ENCODE measurements around the gene TMEM192.

DNA sequence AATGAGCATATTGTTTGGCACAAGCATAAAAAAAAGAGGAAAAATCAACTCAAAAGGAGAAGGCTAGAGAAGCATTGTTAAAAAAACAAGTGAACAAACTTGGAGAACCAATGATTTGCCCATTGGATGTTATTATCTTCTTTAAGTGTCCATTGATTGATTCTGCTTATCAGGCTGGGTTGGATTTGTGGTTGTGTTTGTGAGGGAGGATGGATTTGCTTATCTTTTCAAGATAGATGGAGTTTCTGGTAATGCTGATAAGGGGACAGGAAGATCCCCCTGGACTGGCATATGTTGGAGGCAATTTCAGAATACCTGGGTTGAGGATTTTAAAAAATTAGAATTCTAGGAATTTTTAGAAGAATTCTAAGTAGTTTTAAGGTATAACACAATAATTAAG, 41.8 kb upstream of the TMEM192 start:
- TF ChIP-seq POLR2A (IDR thresholded peaks at IDR 0.05): no peak
- TF ChIP-seq, protein P1, sequence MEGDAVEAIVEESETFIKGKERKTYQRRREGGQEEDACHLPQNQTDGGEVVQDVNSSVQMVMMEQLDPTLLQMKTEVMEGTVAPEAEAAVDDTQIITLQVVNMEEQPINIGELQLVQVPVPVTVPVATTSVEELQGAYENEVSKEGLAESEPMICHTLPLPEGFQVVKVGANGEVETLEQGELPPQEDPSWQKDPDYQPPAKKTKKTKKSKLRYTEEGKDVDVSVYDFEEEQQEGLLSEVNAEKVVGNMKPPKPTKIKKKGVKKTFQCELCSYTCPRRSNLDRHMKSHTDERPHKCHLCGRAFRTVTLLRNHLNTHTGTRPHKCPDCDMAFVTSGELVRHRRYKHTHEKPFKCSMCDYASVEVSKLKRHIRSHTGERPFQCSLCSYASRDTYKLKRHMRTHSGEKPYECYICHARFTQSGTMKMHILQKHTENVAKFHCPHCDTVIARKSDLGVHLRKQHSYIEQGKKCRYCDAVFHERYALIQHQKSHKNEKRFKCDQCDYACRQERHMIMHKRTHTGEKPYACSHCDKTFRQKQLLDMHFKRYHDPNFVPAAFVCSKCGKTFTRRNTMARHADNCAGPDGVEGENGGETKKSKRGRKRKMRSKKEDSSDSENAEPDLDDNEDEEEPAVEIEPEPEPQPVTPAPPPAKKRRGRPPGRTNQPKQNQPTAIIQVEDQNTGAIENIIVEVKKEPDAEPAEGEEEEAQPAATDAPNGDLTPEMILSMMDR (IDR thresholded peaks at IDR 0.05): no peak

Data from body of pancreas (tissue), 4 donors.